Stimulated activated CD8-positive, alpha-beta memory T cell treated with anti-CD3 and anti-CD28 coated beads, Interleukin-7, amount 100 ng/mL, for 24 hours (primary cell): ENCODE data around the gene CERS4.
"Not testable (repeated sequence)": the region's sequence is repeated elsewhere in the genome, so short reads cannot be mapped to it uniquely, and the experiment has no call there.

Source experiments
- DNase-seq: peaks from one replicate; pipeline ENCODE4 v3.0.0-alpha.2; 2020; ENCODE audit warnings: low read depth

CERS4 gene

DNA sequence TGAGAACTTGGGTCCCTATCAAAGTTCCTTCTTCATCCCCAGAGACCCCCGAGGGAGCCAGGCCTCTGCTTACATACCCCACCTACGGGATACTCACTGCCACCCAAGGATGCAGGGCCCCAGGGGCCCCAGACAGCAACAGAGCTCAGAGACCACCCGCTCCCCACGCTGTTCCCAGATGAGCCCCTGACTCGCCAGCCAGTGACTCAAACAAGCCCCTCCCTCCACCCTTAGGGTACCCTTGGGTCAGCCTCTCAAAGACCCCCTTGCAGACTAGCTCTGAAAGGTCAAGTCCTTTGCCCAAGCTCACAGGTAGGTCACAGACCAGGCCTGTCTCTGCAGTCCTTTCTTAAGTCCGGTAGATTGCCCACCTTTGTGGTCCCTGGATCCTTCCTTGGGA lies 53.3 kb downstream of the CERS4 start:
- DNase-seq: no peak

DNA sequence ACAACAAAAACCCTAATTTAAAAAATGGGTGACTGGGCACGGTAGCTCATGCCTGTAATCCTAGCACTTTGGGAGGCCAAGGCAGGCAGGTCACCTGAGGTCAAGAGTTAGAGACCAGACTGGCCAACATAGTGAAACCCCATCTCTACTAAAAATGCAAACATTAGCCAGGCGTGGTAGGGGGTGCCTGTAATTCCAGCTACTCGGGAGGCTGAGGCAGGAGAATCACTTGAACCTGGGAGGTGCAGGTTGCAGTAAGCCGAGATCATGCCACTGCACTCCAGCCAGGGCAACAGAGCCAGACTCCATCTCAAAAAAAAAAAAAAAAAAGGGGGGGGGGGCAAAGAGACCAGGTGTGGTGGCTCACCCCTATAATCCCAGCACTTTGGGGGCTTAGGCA lies 55.1 kb downstream of the CERS4 start:
- DNase-seq: not testable (repeated sequence)

DNA sequence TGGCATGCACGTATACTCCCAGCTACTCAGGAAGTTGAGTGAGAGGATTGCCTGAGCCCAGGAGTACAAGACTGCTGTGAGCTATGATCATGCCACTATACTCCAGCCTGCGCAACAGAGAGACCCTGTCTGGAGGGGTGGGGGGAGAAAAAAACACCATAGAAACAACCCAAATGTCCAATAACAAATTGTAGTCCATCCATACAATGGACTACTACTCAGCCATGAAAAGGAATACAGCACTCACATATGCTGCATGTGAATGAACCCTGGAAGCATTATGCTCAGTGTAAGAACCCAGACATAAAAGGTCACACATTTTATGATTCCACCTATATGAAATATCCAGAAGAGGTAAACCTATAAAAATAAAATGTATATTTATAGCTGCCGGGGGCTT lies 56.7 kb downstream of the CERS4 start:
- DNase-seq: no peak

DNA sequence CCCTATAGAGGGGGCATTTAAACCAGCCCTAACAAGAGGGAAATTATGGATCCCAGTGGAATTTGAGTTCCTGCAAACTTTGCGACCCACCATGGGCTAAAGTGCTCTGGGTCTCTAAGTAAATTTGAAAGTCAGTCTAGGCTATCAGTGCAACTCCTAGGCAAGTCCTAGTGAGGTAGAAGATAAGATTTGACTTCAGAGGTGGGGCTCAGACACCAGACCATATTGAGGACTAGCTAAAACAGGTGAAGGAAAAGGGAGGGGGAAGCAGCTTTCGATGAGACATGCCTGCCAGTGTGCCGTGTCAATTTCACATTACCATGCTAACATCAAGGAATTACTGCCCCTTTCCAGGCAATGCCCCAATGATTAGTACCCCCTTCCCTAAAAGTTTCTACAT lies 60.6 kb downstream of the CERS4 start:
- DNase-seq: no peak

DNA sequence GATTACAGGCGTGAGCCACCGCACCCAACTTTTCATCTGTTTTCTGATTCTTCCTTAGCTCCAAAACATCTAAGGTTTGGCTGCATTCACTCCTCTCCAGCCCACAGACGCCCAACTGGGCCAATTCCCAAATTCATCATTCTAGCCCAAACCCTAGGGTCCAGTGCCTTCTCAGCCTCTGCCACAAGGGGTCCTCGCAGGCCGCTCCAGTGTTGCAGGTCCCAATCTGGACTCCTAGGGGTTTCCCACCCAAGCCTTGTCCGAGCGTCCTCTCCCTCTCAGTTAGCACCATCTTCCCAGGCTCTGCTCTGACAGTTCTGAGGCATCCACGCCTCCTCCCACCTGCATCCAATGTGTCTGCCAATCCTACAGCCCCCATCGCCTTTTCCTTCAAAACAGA lies 67.3 kb downstream of the CERS4 start:
- DNase-seq: not testable (repeated sequence)

DNA sequence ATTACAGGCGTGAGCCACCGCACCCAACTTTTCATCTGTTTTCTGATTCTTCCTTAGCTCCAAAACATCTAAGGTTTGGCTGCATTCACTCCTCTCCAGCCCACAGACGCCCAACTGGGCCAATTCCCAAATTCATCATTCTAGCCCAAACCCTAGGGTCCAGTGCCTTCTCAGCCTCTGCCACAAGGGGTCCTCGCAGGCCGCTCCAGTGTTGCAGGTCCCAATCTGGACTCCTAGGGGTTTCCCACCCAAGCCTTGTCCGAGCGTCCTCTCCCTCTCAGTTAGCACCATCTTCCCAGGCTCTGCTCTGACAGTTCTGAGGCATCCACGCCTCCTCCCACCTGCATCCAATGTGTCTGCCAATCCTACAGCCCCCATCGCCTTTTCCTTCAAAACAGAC lies 82.2 kb downstream of the CERS4 start:
- not testable (repeated sequence) for DNase-seq

DNA sequence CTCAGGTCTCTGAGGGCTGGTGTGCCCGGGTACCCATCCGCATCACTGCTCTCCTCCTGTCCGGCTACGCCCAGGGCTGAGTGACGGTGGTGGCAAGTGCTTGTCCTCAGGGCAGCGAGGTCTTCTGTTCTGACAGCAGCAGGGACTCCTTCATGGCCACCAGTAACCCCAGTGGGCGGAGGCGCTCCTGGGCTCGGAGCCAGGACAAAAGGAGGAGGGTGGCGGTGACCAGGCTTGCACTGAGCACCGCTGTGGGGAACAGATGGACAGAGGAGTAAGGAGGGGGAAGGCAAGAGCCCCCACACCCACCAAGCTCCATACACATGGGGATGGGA lies 93.2 kb downstream of the CERS4 start:
- DNase-seq: no peak

DNA sequence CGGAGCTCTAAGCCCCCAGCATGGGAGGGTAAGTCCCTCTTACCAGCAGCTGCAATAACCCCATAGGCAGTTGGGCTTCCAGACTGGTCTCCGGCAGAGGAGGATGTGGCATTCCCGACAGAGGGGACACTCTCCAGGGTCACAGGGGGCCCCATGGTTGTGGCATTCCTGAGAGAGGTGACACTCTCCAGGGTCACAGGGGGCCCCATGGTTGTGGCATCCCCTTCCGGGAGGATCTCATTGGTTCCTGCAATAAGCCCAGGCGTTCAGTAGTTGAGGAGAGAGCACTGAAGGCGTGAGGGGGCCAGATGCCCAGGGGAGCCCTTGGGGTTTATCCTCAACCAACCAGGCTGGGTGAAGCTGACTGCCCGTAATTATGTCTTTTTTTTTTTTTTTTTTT lies 93.6 kb downstream of the CERS4 start:
- DNase-seq: no peak

DNA sequence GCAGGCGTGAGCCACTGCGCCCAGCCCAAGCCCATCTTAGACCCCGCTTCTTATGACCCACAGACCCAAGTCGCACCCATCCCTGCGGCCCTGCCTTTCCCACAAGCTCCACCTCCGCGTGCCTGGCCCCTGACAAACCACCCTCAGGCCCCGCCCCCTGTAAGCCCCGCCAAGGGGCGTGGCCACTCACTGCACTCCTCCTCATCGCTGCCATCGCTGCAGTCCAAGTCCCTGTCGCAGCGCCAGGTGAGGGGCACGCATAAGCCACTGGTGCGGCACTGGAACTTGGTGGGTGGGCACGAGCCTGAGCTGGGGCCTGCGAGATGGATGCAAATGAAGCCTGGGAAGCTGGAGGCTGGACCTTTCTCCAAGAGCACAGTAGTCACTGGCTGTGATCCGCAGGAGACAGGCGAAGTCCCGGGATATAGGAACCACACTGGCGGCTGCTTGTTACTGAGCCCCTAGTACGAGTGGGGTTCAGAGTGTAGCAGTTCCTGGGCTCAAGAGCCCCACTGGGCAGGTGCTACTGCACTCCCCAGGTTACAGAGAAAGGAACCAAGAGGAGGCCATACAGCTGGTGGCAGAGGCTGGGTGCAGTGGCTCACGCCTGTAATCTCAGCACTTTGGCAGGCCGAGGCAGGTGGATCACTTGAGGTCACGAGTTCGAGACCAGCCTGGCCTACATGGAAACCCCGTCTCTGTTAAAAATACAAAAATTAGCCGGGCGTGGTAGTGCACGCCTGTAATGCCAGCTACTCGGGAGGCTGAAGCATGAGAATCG lies 95.9 kb downstream of the CERS4 start:
- no peak for DNase-seq

DNA sequence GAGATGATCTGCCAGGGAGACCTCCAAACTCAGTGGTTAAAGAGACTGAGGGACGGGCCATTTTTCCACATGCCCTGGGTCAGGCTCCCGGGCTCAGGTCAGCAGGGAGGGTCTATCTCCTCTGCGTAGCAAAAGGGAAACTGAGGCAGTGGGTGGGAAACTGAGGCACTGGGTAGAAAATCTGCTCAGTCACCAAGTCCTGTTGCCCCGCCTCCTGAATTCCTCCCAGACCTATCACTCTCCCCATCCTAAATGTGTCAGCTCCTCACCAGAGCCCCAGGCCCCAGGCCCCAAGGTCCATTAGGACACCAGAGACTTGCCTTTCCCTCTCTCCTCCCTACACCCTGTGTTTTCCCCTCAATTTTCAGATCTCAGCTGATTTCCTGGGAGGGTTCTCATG lies 96.6 kb downstream of the CERS4 start:
- no peak for DNase-seq

DNA sequence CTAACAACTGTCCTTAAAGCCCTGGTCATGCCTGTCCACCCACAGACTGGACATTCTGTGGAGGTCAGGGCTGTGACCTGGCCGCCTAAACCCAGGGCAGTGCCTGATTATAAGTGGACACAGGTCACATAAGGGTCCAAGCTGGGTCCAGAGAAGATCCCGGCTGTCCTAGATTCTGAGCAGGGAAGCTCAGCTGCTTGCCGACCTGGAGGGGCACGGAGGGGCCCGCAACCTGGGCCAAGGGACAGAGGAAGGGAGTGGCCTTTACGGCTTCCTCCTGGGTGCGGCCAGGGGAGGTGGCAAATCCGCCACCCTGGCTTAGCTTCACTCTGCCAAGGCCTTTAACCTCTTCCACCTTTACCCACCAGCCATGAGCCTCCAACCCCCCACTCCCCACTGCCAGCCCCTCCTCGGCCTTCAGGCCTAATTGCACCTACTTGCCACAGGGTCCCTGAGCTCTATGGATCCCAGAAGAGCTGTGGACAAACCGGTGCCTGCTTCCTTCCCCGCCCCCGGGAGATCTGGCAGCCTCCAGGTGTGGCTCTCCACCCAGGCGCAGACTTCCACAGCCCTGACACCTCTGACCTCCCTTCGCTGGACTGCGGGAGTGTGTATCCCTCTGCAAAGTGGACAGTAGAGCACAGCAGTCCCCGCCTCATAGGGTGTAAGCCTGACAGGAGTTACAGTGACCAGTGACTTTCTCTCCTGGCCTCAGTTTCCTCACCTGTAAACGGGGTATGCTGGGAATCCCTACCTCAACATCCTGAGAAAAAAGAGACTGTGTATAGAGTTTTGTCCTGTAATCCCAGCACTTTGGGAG lies 97.3 kb downstream of the CERS4 start:
- DNase-seq: no peak

DNA sequence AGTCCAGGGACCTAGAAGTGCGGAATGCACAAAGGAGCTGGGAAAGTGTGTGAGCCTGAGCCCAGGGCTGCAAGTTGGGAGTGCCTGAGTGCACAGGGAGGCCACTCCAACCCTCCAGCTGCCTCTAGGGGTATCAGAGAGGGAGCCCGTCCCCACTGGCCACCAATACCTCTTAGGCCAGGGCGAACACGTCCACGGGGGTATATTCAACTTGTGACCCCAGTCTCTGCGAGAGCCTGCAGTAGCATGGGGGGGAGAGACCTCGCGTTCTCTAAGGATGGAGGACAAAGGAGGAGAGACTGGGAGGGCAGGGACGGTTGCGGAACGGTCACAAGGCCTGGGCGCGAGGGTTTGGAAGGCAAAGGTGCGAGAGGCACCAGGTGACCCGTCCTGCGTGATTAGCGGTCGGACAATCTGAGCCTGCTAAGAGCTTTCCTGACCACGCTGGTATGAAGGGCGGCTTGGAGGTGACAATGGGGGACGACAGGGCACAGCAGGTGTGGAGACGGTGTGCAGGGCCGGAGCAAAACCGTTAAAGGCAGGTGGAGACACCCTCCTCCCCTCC lies 98.3 kb downstream of the CERS4 start:
- DNase-seq: no peak

DNA sequence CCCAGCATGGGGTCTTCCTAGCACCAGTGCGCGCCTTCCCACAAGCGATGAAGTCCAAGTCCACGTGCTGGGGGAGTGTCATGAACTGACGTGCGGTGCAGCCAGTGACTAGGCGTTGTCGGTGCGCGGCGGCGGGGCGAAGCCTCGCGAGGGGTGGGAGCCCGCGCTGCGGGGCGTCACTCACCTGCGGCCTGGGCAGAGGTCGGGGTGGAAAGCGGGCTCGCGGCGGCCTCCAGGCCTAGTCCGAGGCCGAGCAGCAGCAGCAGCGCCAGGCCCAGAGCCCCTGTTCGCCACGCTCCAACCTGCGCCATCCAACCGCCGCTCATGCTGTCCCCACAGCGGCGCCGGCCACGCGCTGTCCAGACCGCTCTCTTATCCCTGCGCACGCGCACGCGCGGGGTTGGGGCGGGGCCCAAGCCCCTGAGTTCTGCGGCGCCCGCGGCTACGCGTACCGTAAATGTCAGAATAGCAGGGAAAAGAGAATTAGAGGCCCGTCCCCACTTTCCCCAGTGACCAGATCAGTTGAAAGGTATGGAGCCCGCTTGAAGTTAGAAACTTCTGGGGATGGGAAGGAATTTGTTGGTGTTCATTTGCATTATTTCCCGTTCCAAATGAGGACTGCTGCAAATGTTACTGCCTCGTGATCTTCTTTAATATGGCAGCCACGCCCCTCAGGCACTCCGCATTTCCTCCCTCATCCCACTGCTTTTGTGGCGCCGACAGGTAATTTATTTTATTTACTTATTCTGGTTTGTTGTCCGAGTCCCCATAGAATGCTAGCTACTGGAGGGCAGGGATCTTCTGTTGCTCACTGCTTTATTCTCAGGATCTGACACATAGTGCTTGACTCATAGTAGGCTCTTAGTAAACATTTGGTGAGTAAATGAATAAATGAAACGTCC lies 99.0 kb downstream of the CERS4 start, which contains the start of gene CD320:
CD320 (minus strand) TSS at position 394 of the 902 bp plus-strand sequence; CDS start at position 326, 68 bp downstream.
- DNase-seq: peak; percentile 72

DNA sequence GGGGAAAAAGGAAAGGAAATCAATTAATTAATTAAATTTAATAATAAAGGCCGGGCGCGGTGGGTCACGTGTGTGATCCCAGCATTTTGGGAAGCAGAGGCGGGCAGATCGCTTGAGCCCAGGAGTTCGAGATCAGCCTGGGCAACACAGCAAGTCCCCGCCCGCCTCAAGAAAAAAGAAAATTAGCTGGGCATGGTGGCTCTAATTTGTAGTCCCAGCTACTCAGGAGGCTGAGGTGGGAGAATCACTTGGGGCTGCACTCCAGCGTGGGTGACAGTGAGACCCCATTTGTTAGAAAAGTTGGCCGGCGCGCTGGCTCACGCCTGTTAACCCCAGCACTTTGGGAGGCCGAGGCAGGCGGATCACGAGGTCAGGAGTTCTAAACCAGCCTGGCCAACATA lies 99.7 kb downstream of the CERS4 start:
- DNase-seq: no peak

DNA sequence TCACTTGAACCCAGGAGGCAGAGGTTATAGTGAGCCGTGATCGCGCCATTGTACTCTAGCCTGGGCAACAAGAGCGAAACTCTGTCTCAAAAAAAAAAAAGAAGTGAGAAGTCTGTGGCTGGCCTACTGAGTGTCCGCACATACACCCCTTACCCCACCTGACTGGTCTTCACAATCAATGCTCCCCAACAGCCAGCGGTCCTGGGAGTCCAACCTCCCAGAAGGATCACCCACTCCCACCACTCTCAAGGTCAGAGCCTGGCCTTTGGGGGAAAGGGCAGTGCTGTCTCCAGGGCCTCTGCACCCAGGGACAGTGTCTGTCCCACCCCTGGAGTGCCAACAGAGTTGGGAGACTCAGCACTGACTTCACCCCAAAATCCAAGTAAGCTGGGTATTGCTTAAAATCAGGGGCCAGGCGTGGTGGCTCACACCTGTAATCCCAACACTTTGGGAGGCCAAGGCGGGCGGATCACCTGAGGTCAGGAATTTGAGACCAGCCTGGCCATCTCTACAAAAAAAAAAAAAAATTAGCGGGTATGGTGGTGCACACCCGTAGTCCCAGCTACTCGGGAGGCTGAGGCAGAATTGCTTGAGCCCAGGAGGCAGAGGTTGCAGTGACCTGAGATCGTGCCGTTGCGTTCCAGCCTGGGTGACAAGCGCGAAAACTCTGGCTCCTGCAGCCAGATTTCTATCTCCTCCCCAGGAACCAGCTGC lies 101.3 kb downstream of the CERS4 start:
- DNase-seq: no peak

DNA sequence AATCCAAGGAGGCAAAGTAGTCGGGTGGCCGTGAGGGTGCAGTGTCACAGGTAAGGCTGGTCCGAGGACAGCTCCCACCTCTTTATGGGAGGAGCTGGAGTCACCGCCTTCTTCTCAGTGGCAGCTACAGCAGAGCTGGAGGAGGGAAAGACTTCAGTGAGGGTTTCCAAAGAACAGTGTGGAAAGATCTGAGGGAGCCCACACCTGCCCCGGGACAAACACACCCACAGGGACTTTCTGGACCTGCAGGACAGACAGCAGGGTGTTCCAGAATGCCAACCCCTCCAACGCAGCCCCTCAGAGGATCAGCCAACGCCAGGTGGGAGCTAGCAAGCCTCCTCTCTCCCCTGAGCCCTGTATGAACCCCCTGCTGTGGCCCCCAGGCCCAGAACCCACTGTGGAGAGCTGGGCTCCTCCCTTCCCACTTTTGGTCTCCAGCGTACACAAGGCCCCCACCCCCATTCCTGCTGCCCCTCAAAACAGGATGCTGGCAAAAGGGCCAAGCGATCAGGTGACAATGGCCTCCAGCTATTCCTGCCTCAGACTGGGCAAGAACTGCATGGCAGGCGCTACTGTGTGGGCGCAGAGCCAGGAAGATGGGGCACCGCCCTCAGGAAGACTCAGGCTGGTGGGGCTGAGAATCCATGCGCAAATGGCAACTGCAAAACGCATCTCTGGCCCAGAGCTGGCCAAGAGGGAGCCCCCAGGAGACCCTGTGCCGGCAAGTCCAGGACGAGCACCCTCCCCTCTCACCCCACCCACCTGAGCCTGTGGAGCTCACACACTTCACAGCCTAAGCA lies 102.5 kb downstream of the CERS4 start:
- DNase-seq: no peak
